K562 treated with DMSO at 1 percent for 4 hours (cell line): ENCODE results near the gene HS3ST3B1. TPM values are rescaled to one million over a fixed set of nuclear protein-coding genes. Genes with fewer than 3 reads are reported as not detected.

Experiments
- total RNA-seq: library from RNA; unstranded; fragments of 300-600 nt; gene quantifications from 2 replicates; pipeline ENCODE4 v1.2.3, GENCODE V29; 2022; ENCODE audit not compliant: insufficient read depth

HS3ST3B1 gene
- total RNA-seq = 6.6 and 7.9 TPM in 2 replicates

DNA sequence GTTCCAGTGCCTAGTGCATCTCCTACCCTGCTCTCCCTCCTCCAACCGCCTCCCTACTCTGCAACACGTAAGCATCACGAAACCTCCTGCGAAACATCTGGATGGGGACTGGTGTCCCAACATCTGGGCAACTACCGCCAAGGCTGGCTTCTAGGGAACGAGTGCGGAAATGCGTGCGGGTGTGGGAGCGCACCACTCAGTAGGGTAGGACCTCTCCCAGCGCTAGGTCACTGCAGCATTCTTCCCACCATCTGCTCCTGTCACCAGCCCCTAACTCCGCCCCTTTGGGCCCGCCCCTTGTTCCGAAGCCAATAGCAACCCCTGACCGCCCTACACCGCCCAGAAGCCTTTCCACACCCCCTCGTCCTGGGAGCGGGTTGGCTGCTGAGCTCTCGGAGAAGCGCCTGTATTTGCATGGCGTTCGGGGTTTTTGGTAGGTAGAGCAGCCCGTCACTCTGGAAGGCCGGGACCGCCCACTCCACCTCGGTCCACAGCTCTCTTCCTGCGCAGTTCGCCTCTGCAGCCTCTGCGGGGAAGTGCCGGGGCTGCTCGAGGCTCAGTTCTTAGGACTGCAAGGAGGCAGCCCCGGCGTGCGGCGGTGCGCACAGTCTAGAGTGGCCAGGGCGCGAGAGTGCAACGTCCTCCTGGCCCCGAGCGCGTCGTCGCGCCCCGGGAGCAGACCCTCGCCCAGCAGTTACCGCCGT is at the start of gene HS3ST3B1:
Gene HS3ST3B1, plus strand, starts transcription at position 507 of the 704 bp plus-strand sequence. CDS start 438 bp downstream, outside the sequence.

Other genes with a start within 250 kb of the HS3ST3B1 start
- gene COX10, start 231.6 kb upstream of the HS3ST3B1 start, total RNA-seq = 4.7 and 9.1 TPM in 2 replicates
- gene CDRT15, start 64.2 kb upstream of the HS3ST3B1 start, total RNA-seq = not detected in 2 replicates